Caki2 (cell line): ENCODE results near the gene SIGLEC7. TPM values are rescaled to one million over a fixed set of nuclear protein-coding genes. Genes with fewer than 3 reads are reported as not detected.

Experiments
- DNase-seq: peaks from one replicate; pipeline ENCODE4 v3.0.0-alpha.2; 2015; ENCODE audit warnings: low read depth
- in situ Hi-C: cut with HindIII; loops from 2 replicates; pipeline ENCODE4 v1.10.0; 2016; ENCODE audit warnings: low sequenced_read_pairs, low pct_unique_long_range_greater_than_20kb, mixed read lengths
- total RNA-seq: library from RNA; depleted of rRNA; stranded (reverse); fragments of >200 nt; shearing (Covaris generic); gene quantifications from 2 replicates; pipeline ENCODE4 v1.2.3, GENCODE V29; 2014; ENCODE audit warnings: low replicate concordance; rRNA removed

SIGLEC7 gene
- total RNA-seq, 1 experiment from 2014 or later = not detected

- in situ Hi-C loops = no loop called here
- no peak for DNase-seq
These were observed 45.5 kb downstream of the SIGLEC7 start for GRCh38 chr19:51187395-51188226.

DNA sequence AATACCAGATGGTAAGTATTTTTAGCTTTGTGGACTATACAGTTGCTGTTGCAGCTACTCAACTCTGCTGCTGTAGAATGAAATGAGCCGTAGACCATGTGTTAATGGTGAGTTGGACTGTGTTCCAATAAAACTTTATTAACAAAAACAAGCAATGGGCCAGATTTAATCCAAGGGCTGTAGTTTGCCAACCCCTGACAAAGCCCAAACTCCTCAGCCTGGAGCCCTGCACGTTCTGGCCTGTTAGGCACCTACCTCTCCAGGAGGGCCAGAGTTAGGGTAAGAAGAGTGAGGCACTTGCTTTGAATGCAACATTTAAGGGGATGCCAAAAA, 46.1 kb downstream of the SIGLEC7 start:
- in situ Hi-C loops = no loop called here
- DNase-seq = no peak

DNA sequence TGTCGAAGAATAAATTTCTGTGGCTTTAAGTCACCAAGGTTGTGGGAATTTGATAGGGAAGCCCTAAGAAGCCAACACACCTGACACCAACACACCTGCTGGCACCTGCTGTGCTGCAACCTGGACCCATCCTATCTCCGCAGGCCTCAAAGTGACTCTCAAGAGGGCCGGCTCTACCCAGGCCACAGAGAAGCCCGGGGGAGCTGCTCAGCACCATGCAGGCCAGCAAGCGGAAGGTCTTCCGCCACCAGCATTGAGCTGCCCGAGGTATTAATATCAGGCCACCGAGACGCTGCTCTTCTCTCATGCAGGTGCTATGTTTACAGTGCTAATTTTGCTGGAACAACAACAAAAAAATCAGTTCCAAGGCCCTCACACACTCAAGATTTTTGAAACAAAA, 50.6 kb downstream of the SIGLEC7 start:
- no peak for DNase-seq
- in situ Hi-C loops = no loop called here

DNA sequence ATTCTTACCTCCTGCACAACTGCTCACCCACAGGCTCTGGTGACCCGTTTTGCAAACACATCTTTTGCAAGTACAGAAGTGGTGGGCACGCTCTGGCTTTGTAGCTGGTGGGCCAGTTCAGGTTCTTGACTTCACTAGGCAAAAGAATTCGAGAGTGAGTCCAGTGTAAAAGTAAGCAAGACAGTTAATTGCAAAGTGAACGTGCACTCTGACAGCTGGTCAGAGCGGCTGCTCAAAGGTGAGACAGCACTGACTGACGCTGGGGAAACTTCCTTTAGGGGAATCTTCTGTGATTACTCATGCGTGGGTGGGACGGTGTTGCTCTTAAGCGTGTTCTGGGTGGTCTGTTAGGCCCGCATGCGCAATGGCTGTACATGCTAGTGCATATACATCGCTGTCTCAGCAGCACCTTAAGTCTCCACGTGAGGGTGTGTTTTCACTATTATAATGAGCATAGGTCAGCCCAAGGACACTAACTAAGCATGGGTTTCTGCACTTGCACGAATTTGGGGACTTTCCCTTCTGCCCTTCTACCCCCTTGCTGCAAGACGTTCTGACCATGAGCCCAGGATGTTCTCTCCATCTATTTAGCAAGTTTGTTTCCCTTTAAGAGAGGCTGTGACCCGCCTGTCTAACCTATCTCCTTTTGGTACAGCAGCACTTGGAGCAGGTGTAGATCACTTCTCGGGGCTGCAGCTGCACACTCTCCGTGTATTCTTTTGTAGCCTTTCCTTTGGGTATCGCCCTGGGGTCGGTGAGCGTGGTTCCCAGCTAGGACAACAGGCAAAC, 52.6 kb downstream of the SIGLEC7 start:
- in situ Hi-C loops = no loop called here
- peak; percentile 13 for DNase-seq

DNA sequence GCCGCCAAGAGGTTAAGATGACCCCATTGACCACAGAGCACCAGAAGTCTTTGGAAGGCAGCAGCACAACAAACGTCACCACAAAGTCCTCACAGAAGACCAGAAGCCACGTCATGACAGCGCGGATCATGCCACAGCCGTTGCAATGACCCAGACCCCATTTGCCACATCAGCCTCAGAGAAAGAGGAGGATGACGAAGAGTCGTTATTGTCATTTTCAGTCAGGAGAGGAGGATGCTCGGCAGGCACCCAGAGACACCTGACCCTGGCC, 53.1 kb downstream of the SIGLEC7 start:
- in situ Hi-C loops = no loop called here
- no peak for DNase-seq

- in situ Hi-C loops = no loop called here
- no peak for DNase-seq
These were observed 53.5 kb downstream of the SIGLEC7 start for GRCh38 chr19:51195616-51196015.

- no peak for DNase-seq
These were observed 54.1 kb downstream of the SIGLEC7 start for GRCh38 chr19:51196181-51196580.

GRCh38 chr19:51198641-51199040, 56.5 kb downstream of the SIGLEC7 start:
- no peak for DNase-seq
- in situ Hi-C loops = no loop called here

More at GRCh38 chr19:51196181-51196580, 54.1 kb downstream of the SIGLEC7 start:
- in situ Hi-C loops = no loop called here

DNA sequence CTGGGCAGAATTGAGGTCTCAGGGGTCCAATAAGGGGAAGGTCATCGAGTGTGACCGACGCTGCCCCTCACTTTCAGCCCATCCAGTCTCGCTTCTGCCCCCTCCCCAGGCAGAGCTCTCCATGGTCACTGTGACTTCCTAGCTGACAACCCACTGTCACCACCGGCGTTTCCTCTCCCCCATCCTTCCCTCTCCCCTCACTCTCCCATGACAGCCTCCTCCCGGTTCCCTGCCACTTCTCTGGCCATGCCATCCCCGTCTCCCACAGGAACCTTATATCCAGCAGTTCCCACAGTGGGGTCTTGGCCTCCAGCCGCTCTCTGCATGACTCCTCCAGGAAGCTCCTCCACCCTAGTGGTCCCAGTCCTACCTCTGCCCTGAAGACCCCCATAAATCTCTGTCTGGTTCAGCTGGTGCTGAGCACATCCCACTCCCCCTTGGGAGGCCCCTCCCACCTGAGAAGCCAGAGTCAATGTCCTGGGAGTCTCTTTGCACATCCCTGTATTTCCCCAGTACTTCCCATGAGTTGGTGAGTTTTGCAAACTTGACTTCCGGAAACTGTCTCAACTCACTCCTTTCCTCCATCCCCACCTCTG, 58.1 kb downstream of the SIGLEC7 start:
- in situ Hi-C loops = no loop called here

GRCh38 chr19:51201712-51202111, 59.6 kb downstream of the SIGLEC7 start:
- in situ Hi-C loops = no loop called here
- no peak for DNase-seq

More for the DNA sequence above, 58.1 kb downstream of the SIGLEC7 start:
- DNase-seq = no peak

Other genes with a start within 250 kb of the SIGLEC7 start
- not detected in 2 replicates for gene KLK4, start 230.9 kb upstream of the SIGLEC7 start, total RNA-seq
- not detected in 2 replicates for gene KLK5, start 189.3 kb upstream of the SIGLEC7 start, total RNA-seq
- gene KLK6, start 172.7 kb upstream of the SIGLEC7 start, total RNA-seq = not detected in 2 replicates
- gene KLK7, start 158.4 kb upstream of the SIGLEC7 start, total RNA-seq = not detected in 2 replicates
- not detected in 2 replicates for gene KLK8, start 140.7 kb upstream of the SIGLEC7 start, total RNA-seq
- not detected in 2 replicates for gene KLK10, start 122.6 kb upstream of the SIGLEC7 start, total RNA-seq
- gene KLK11, start 115.7 kb upstream of the SIGLEC7 start, total RNA-seq = not detected in 2 replicates
- gene KLK12, start 107.3 kb upstream of the SIGLEC7 start, total RNA-seq = not detected in 2 replicates
- not detected in 2 replicates for gene KLK13, start 77.2 kb upstream of the SIGLEC7 start, total RNA-seq
- not detected in 2 replicates for gene KLK14, start 59.4 kb upstream of the SIGLEC7 start, total RNA-seq
- 20.7 and 22.1 TPM in 2 replicates for gene CTU1, start 33.9 kb upstream of the SIGLEC7 start, total RNA-seq
- 1.5 TPM in 1 of 2 replicates, not detected in the other for gene SIGLEC9, start 17.4 kb upstream of the SIGLEC7 start, total RNA-seq
- not detected in 2 replicates for gene CD33, start 82.8 kb downstream of the SIGLEC7 start, total RNA-seq
- gene SIGLECL1, start 108.8 kb downstream of the SIGLEC7 start, total RNA-seq = 52.0 and 60.2 TPM in 2 replicates
- gene IGLON5, start 169.3 kb downstream of the SIGLEC7 start, total RNA-seq = not detected in 2 replicates
- 11.0 and 19.2 TPM in 2 replicates for gene VSIG10L, start 199.8 kb downstream of the SIGLEC7 start, total RNA-seq
- 497 and 551 TPM in 2 replicates for gene ETFB, start 224.1 kb downstream of the SIGLEC7 start, total RNA-seq
- not detected in 2 replicates for gene CLDND2, start 226.7 kb downstream of the SIGLEC7 start, total RNA-seq
- gene NKG7, start 230.4 kb downstream of the SIGLEC7 start, total RNA-seq = not detected in 2 replicates
- not detected in 2 replicates for gene LIM2, start 245.7 kb downstream of the SIGLEC7 start, total RNA-seq
- gene C19orf84, start 248.3 kb downstream of the SIGLEC7 start, total RNA-seq = not detected in 2 replicates